Measurements from ENCODE around the gene GALNT9. TPM values are rescaled to one million over a fixed set of nuclear protein-coding genes. Genes with fewer than 3 reads are reported as not detected.

GALNT9 gene
- total RNA-seq, 1 donor = not detected

DNA sequence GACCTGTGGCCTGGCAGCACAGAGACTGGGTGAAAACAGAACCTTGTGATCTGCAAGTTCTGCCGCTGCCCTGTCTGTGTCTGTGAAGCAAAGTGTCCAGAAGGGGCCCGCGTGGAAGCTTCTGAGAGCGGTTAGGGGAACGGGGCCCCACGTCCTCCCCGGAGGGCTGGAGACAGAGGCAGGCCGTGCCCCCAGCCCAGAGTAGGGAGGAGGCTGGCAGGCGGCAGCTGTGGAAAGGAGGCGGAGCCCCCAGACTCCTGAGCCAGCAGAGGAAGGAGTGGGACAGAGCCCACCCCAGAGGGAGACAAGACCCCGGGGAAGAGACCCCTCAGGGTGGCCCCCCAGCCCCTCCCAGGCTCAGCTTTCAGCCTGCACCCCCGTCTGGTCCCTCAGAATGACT is 49.0 kb downstream of the GALNT9 start:
- no peak overlapping the region for H3K4me3 ChIP-seq (ENCODE audit: low read depth, low read length)
- TF ChIP-seq, protein P1, sequence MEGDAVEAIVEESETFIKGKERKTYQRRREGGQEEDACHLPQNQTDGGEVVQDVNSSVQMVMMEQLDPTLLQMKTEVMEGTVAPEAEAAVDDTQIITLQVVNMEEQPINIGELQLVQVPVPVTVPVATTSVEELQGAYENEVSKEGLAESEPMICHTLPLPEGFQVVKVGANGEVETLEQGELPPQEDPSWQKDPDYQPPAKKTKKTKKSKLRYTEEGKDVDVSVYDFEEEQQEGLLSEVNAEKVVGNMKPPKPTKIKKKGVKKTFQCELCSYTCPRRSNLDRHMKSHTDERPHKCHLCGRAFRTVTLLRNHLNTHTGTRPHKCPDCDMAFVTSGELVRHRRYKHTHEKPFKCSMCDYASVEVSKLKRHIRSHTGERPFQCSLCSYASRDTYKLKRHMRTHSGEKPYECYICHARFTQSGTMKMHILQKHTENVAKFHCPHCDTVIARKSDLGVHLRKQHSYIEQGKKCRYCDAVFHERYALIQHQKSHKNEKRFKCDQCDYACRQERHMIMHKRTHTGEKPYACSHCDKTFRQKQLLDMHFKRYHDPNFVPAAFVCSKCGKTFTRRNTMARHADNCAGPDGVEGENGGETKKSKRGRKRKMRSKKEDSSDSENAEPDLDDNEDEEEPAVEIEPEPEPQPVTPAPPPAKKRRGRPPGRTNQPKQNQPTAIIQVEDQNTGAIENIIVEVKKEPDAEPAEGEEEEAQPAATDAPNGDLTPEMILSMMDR (IDR thresholded peaks at IDR 0.05; ENCODE audit: insufficient read depth, low read depth, low read length) = no peak
- DNase-seq (ENCODE audit: low read depth) = no peak

DNA sequence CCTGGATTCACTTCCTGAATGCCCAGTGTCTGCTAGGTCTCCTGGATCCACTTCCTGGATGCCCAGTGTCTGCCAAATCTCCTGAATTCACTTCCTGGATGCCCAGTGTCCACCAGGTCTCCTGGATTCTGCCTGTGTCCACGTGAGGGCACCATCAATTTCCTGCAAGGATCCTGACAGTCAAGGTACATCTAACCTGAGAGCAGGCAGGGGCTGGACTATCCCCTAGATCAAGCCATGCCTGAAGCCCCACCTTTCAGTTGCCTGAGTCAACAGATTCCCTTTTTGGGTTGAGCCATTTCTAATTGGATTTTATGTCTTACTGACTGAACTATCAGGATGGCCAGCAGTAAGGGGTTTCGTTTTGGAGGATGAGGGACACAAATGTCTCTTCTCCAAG is 49.5 kb downstream of the GALNT9 start:
- H3K4me3 ChIP-seq (ENCODE audit: low read depth, low read length) = no peak overlapping the region
- DNase-seq (ENCODE audit: low read depth) = no peak
- TF ChIP-seq, protein P1 (IDR thresholded peaks at IDR 0.05; ENCODE audit: insufficient read depth, low read depth, low read length) = no peak

DNA sequence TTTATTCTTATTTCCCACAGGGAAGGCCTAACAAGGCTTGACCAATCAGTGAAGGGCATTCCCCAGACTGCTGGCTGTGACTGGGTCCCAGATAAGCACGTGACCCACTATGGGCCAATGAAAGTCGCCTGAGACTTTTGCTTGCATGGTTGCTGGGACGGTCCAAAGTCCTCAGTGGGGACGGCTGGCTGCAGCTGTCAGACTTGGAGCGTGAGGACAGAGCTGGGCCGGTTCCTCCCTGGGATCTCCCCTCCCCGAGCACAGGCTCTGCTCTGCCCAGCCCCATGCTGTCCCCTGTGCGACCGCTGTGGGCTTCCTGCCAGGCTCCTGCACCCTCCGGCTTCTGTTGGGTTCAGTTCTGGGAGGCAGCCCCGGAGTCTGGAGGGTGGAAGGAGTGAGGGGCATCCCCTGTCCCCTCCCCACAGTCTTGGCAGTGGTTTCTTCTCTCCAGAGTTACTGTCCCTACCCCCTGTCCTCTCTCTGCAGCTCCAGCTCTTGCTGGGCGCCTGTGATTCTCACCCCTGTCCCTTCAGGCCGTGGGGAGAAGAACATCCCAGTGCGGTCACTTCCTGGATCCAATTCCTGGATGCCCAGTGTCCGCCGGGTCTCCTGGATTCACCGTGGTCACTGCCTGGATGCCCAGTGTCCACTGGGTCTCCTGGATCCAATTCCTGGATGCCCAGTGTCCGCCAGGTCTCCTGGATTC is 50.1 kb downstream of the GALNT9 start:
- TF ChIP-seq, protein P1 (IDR thresholded peaks at IDR 0.05; ENCODE audit: insufficient read depth, low read depth, low read length) = no peak

DNA sequence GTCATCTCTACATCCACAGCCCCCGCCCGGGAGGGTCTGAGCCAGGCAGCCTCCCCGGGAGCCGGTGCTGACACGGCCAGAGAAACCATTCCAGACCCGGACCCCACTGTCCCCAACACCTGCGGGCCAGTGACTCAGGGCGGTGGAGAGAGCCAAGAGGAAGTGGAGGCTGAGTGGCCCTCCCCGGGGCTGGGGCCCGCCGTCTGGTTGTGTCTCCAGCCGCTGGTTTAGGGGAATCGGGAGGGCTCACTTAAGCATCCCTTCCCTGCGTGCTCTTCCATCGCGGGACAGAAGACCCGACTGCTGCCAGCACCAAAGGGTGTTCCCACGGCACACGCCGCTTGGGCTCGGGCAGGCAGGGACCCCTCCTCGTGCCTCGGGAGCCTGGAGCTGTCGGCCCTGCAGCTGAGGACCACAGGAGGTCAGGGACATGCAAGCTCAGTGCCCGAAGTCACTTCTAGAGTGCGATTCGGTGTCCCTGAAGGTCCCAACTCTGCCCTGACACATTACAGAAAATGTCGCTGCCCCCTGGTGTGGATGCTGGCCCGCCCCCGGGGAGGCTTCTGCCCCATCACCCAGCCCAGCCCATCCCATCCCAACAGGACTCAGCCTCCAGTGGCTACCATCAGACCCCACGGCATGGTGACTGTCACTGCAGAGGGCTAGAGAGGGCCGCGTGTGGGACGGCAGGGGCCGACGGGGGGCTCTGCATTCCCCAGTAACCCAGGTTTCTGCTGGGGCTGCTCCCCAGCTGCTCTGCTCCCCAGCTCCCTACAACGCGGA is 50.8 kb downstream of the GALNT9 start:
- no peak overlapping the region for H3K4me3 ChIP-seq (ENCODE audit: low read depth, low read length)
- TF ChIP-seq, protein P1 (IDR thresholded peaks at IDR 0.05; ENCODE audit: insufficient read depth, low read depth, low read length) = no peak
- no peak for DNase-seq (ENCODE audit: low read depth)

More for the DNA sequence above, 50.1 kb downstream of the GALNT9 start:
- DNase-seq (ENCODE audit: low read depth) = no peak
- H3K4me3 ChIP-seq (ENCODE audit: low read depth, low read length) = no peak overlapping the region

DNA sequence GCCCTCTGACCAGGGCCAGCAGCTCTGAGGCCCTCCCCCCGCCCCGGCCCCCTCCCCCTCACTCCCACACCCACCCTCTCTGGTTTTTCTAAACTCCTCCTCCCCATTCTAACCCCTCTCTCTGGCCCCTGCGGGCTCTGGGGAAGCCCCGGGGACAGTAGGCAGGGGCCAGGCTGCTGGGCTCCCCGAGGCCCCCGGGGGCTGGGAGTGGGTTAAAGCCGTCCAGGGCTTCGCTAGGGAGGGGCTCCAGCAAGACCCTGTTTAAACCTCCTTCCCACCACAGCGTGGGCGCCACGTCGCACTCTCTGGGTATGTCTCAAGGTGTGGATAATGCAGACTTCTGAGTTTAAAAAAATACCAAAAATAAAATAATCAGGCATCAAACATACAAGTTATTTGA is 51.4 kb downstream of the GALNT9 start:
- TF ChIP-seq, protein P1 (IDR thresholded peaks at IDR 0.05; ENCODE audit: insufficient read depth, low read depth, low read length) = no peak
- no peak overlapping the region for H3K4me3 ChIP-seq (ENCODE audit: low read depth, low read length)
- no peak for DNase-seq (ENCODE audit: low read depth)

DNA sequence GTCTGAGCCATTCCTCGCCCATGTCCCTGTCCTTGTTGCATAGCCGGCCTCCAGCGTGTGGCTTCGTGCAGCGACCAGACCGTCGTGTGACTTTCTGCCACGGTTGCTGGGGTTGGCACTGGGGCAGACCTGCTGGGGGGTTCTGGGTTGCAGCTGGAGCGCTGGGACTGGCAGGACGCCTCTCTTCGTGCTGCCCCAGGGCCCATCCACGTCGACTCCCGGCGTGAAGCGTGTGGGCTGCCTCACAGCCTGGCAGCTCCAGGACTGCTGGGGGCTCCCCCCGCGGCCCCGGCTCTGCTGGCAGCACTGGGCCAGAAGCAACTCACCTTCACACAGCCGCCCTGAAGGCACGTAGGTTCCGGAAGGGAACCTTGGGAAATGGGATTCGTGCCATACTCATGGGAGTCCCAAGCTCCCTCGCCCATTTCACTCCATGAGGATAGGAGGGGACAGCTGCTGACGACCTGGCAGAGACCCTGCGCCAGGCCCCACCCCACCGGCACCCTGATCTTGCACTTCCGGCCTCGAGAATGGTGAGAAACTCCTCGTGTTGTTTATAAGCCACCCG is 51.9 kb downstream of the GALNT9 start:
- TF ChIP-seq, protein P1 (IDR thresholded peaks at IDR 0.05; ENCODE audit: insufficient read depth, low read depth, low read length) = no peak
- no peak for DNase-seq (ENCODE audit: low read depth)
- H3K4me3 ChIP-seq (ENCODE audit: low read depth, low read length) = no peak overlapping the region
